HEK293 (cell line): ENCODE data around the gene ABR.

Experiments
- HOXC10 ChIP-seq: sonication (generic); formaldehyde crosslinking; IDR thresholded peaks from 2 replicates; pipeline ENCODE4 v1.8.1; 2023; ENCODE audit warnings: mild to moderate bottlenecking, missing genetic modification reagents
- HOXD13 ChIP-seq: sonication (generic); formaldehyde crosslinking; IDR thresholded peaks from 2 replicates; pipeline ENCODE4 v1.8.0; 2022; ENCODE audit warnings: missing genetic modification reagents, borderline replicate concordance
- KLF9 ChIP-seq: fragments of 450-650 bp; formaldehyde crosslinking; IDR thresholded peaks from 2 replicates; pipeline ENCODE4 v1.5.1; 2016; ENCODE audit warnings: missing biosample characterization, missing genetic modification characterization, low read depth
- MYNN ChIP-seq: fragments of 450-650 bp; formaldehyde crosslinking; IDR thresholded peaks from 2 replicates; pipeline ENCODE4 v1.5.1; 2016; ENCODE audit warnings: missing biosample characterization, missing genetic modification characterization, borderline replicate concordance
- PBX3 ChIP-seq: sonication (generic); formaldehyde crosslinking; IDR thresholded peaks from 2 replicates; pipeline ENCODE4 v1.8.1; 2022; ENCODE audit warnings: mild to moderate bottlenecking, moderate library complexity, missing genetic modification reagents
- RBAK ChIP-seq: fragments of 450-650 bp; formaldehyde crosslinking; IDR thresholded peaks from 2 replicates; pipeline ENCODE4 v1.5.1; 2016; ENCODE audit warnings: missing biosample characterization, missing genetic modification characterization
- SETDB1 ChIP-seq: IDR thresholded peaks from one replicate; pipeline ENCODE4 v1.6.1; 2017; ENCODE audit warnings: mild to moderate bottlenecking, low read length, moderate library complexity, mixed read lengths; ENCODE audit not compliant: insufficient read length
- ZNF121 ChIP-seq: fragments of 450-650 bp; formaldehyde crosslinking; IDR thresholded peaks from 2 replicates; pipeline ENCODE4 v1.5.1; 2016; ENCODE audit warnings: missing biosample characterization, missing genetic modification characterization
- ZNF138 ChIP-seq: fragments of 450-650 bp; formaldehyde crosslinking; IDR thresholded peaks from 2 replicates; pipeline ENCODE4 v1.5.1; 2016; ENCODE audit warnings: missing biosample characterization, missing genetic modification characterization, borderline replicate concordance
- ZNF148 ChIP-seq: fragments of 450-650 bp; formaldehyde crosslinking; IDR thresholded peaks from 2 replicates; pipeline ENCODE4 v1.5.0; 2017; ENCODE audit warnings: missing biosample characterization, missing genetic modification characterization, borderline replicate concordance
- ZNF211 ChIP-seq: fragments of 450-650 bp; formaldehyde crosslinking; IDR thresholded peaks from 2 replicates; pipeline ENCODE4 v1.5.1; 2016; ENCODE audit warnings: low read depth, missing biosample characterization, missing genetic modification characterization
- ZNF341 ChIP-seq: fragments of 450-650 bp; formaldehyde crosslinking; IDR thresholded peaks from 2 replicates; pipeline ENCODE4; 2016; ENCODE audit warnings: low read depth, missing biosample characterization, missing genetic modification characterization
- ZNF366 ChIP-seq: fragments of 450-650 bp; formaldehyde crosslinking; conservative IDR thresholded peaks from 2 replicates; pipeline ENCODE4 v1.5.1; 2016; ENCODE audit warnings: missing biosample characterization, missing genetic modification characterization
- ZNF37A ChIP-seq: fragments of 450-650 bp; IDR thresholded peaks from 2 replicates; pipeline ENCODE4 v1.5.1; 2018; ENCODE audit warnings: missing biosample characterization, missing genetic modification characterization
- ZNF391 ChIP-seq: fragments of 450-650 bp; formaldehyde crosslinking; IDR thresholded peaks from 2 replicates; pipeline ENCODE4 v1.5.1; 2016; ENCODE audit warnings: low read depth, missing biosample characterization, missing genetic modification characterization, borderline replicate concordance
- ZNF423 ChIP-seq: fragments of 450-650 bp; formaldehyde crosslinking; IDR thresholded peaks from 2 replicates; pipeline ENCODE4 v1.5.1; 2016; ENCODE audit warnings: missing biosample characterization, missing genetic modification characterization
- ZNF433 ChIP-seq: fragments of 450-650 bp; formaldehyde crosslinking; IDR thresholded peaks from 2 replicates; pipeline ENCODE4 v1.5.1; 2016; ENCODE audit warnings: missing biosample characterization, missing genetic modification characterization, low read depth
- ZNF488 ChIP-seq: fragments of 450-650 bp; formaldehyde crosslinking; IDR thresholded peaks from 2 replicates; pipeline ENCODE4 v1.5.1; 2016; ENCODE audit warnings: missing biosample characterization, missing genetic modification characterization
- ZNF580 ChIP-seq: fragments of 450-650 bp; formaldehyde crosslinking; IDR thresholded peaks from 2 replicates; pipeline ENCODE4 v1.5.1; 2016; ENCODE audit warnings: missing biosample characterization, missing genetic modification characterization
- ZNF747 ChIP-seq: fragments of 450-650 bp; formaldehyde crosslinking; IDR thresholded peaks from 2 replicates; pipeline ENCODE4 v1.5.1; 2016; ENCODE audit warnings: missing biosample characterization, missing genetic modification characterization
- ZNF776 ChIP-seq: fragments of 450-650 bp; formaldehyde crosslinking; IDR thresholded peaks from 2 replicates; pipeline ENCODE4 v1.5.0; 2017; ENCODE audit warnings: missing biosample characterization, missing genetic modification characterization, borderline replicate concordance
- ZNF785 ChIP-seq: fragments of 450-650 bp; formaldehyde crosslinking; IDR thresholded peaks from 2 replicates; pipeline ENCODE4 v1.5.1; 2016; ENCODE audit warnings: missing biosample characterization, missing genetic modification characterization
- TF ChIP-seq, protein P1 (sequence below): fragments of 450-650 bp; formaldehyde crosslinking; IDR thresholded peaks from 2 replicates; pipeline ENCODE4 v1.5.1; 2016; ENCODE audit warnings: missing biosample characterization, missing genetic modification characterization
- TF ChIP-seq, protein P2 (sequence below): fragments of 450-650 bp; formaldehyde crosslinking; IDR thresholded peaks from 2 replicates; pipeline ENCODE4 v1.5.1; 2016; ENCODE audit warnings: missing biosample characterization, missing genetic modification characterization
- TF ChIP-seq, protein P3 (sequence below): fragments of 450-650 bp; formaldehyde crosslinking; IDR thresholded peaks from 2 replicates; pipeline ENCODE4 v1.5.1; 2016; ENCODE audit warnings: missing biosample characterization, missing genetic modification characterization

The ABR gene

DNA sequence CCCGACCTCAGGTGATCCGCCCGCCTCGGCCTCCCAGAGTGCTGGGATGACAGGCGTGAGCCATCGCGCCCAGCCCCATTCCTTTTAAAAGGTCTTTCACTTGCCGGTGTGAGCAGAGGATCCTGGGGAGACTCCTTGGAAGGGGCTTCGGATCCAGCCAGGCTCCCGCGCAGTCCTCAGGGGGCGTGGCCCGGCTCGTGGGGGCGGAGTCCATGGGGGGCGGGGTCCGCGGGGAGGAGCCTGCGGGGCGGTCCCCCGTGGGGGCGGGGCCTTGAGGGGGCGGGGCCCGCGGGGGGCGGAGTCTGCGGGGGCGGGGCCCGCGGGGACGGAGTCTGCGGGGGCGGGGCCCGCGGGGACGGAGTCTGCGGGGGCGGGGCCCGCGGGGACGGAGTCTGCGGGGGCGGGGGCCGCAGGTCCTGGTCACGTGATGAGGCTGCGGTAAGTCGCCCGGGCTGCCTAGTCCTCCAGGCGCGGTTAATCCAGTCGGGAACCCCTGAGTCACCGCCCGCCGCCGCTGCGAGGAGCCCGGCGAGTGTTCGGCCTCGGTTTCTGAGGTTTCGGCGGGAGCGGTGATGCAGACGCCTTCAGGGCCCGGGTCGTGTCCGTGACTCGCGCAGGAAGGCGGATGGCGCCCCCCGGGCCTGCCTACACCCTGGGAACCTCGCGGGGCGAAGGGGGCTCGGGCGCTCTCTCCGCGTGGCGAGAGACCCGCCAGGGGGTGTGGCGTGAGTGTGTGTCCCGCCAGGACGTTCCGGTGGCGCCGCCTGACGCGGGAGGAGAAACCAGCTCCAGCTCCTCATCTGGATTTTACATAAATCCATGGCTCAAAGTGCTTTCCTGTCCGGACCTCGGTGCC, 23.6 kb upstream of the ABR start (continued):
- TF ChIP-seq HOXD13 (CRISPR knock-in tag) (no peak), ZNF488 (no peak), ZNF148 (tag by site-specific recombination) (no peak), ZNF391 (tag by site-specific recombination) (peak; percentile 68; the same call in 1 of the 2 replicates), ZNF580 (tag by site-specific recombination) (no peak; the same call in 1 of the 2 replicates), ZNF138 (tag by site-specific recombination) (no peak), ZNF423 (tag by site-specific recombination) (no peak), ZNF433 (tag by site-specific recombination) (no peak), ZNF366 (tag by site-specific recombination) (no peak), PBX3 (CRISPR knock-in tag) (no peak), KLF9 (tag by site-specific recombination) (peak; percentile 79), ZNF785 (tag by site-specific recombination) (no peak), HOXC10 (CRISPR knock-in tag) (no peak), ZNF747 (no peak), SETDB1 (no peak), ZNF341 (tag by site-specific recombination) (no peak), ZNF211 (tag by site-specific recombination) (no peak), MYNN (tag by site-specific recombination) (no peak), ZNF776 (tag by site-specific recombination) (no peak), RBAK (tag by site-specific recombination) (no peak), ZNF121 (no peak), ZNF37A (no peak)
- TF ChIP-seq, protein P1, sequence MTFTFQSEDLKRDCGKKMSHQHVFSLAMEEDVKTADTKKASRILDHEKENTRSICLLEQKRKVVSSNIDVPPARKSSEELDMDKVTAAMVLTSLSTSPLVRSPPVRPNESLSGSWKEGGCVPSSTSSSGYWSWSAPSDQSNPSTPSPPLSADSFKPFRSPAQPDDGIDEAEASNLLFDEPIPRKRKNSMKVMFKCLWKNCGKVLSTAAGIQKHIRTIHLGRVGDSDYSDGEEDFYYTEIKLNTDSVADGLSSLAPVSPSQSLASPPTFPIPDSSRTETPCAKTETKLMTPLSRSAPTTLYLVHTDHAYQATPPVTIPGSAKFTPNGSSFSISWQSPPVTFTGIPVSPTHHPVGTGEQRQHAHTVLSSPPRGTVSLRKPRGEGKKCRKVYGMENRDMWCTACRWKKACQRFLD = no peak
- TF ChIP-seq, protein P2, sequence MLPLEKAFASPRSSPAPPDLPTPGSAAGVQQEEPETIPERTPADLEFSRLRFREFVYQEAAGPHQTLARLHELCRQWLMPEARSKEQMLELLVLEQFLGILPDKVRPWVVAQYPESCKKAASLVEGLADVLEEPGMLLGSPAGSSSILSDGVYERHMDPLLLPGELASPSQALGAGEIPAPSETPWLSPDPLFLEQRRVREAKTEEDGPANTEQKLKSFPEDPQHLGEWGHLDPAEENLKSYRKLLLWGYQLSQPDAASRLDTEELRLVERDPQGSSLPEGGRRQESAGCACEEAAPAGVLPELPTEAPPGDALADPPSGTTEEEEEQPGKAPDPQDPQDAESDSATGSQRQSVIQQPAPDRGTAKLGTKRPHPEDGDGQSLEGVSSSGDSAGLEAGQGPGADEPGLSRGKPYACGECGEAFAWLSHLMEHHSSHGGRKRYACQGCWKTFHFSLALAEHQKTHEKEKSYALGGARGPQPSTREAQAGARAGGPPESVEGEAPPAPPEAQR (tag by site-specific recombination) = no peak
- TF ChIP-seq, protein P3, sequence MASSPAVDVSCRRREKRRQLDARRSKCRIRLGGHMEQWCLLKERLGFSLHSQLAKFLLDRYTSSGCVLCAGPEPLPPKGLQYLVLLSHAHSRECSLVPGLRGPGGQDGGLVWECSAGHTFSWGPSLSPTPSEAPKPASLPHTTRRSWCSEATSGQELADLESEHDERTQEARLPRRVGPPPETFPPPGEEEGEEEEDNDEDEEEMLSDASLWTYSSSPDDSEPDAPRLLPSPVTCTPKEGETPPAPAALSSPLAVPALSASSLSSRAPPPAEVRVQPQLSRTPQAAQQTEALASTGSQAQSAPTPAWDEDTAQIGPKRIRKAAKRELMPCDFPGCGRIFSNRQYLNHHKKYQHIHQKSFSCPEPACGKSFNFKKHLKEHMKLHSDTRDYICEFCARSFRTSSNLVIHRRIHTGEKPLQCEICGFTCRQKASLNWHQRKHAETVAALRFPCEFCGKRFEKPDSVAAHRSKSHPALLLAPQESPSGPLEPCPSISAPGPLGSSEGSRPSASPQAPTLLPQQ = peak; percentile 80
